ENCODE data around the gene SSR4.

The SSR4 gene

GRCh38 chrX:153831429-153832150, 37.1 kb downstream of the SSR4 start:
- DNase-seq = no peak

- no peak for DNase-seq
Observed at GRCh38 chrX:153832728-153833127, 38.3 kb downstream of the SSR4 start.

GRCh38 chrX:153836921-153837320, 42.5 kb downstream of the SSR4 start:
- DNase-seq = no peak

- DNase-seq = no peak
Observed at GRCh38 chrX:153844509-153845082, 50.1 kb downstream of the SSR4 start.

GRCh38 chrX:153845195-153845594, 50.7 kb downstream of the SSR4 start:
- DNase-seq = no peak

GRCh38 chrX:153845842-153846241, 51.4 kb downstream of the SSR4 start:
- no peak for DNase-seq
